Measurements from ENCODE around the gene SLC35E3.

Gene SLC35E3

GRCh38 chr12:68771223-68771925 is 25.4 kb downstream of the SLC35E3 start:
- no peak for DNase-seq

- no peak for DNase-seq
Measured at GRCh38 chr12:68772714-68773113, 26.7 kb downstream of the SLC35E3 start.

DNA sequence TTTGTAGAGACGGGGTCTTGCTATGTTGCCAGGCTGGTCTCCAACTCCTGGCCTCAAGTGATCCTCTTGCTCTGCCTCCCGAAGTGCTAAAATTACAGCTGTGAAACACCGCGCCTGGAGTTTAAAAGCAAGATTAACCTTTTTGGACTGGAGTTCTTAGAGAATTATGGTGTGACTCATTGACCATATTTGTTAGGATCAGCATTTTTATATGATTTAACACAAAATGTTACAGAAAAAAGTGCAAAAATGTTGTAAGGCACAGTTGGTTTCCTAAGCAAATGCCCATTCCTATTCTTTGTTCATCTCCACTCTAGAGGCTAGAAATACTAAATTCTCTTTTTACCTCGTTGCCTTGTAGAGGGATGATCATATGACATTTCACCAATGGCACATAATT is 27.6 kb downstream of the SLC35E3 start:
- no peak for DNase-seq

DNA sequence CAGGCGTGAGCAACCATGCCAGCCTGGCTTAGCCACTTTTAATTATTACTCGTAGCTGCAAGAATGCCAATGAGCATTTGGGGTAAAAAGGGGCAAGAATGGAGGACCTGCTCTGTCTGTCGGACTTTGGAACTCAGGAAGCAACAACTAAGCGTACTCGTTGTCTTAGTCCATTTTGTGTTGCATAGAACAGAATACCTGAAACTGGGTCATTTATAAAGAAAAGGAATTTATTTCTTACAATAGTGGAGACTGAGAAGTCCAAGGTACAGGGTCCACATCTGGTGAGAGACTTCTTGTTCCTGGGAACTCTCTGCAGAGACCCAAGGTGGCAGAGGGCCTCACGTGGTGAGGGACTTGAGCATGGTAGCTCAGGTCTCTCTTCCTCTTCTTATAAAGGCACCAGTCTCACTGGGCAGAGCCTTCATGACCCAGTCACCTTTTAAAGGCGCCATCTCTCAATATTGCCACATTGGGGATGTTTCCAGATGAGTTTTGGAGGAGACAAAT is 29.2 kb downstream of the SLC35E3 start:
- DNase-seq, result no peak

GRCh38 chr12:68776976-68777610 is 31.1 kb downstream of the SLC35E3 start:
- DNase-seq, result no peak

- no peak for DNase-seq
Measured at GRCh38 chr12:68779280-68779679, 33.3 kb downstream of the SLC35E3 start.

- DNase-seq, result no peak
Measured at GRCh38 chr12:68780731-68781130, 34.8 kb downstream of the SLC35E3 start.

- no peak for DNase-seq
Measured at GRCh38 chr12:68781728-68782127, 35.8 kb downstream of the SLC35E3 start.

DNA sequence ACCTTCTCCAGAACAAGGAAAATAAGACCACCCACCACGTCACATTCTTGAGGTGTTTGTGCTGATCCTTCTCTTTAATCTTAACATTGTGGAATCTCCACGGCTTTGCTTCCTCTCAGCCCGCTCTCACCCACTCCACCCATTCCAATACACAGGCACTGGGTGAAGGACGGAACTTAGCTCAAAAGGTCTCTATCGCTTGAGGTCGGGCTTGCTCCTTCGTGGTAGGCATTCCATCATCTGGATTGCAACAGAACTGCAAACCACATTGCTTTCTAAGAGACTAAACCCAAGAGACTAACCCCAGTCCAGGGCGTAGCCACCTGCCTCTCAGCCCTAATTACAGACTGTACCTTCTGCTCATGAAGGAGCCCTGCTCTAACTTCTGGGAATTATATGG is 38.0 kb downstream of the SLC35E3 start:
- no peak for DNase-seq

DNA sequence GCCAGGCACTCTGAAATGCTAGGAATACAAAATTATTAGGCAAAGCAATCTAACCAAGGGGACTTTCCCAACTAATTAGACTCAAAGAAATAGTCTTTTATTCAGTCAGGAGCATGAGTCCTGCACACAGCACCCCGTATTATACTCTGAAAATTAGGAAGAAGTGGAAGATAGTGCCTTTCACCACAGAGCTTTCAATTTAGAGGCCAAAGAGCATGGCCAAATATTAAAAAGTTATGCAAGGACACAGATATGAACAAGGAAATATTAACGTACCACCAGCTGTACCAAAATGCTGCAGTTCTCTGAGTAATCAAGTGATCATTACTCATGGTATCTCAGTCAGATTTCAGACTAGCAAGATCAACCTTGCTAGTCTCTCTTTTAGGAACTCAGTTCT is 39.4 kb downstream of the SLC35E3 start:
- DNase-seq, result no peak

DNA sequence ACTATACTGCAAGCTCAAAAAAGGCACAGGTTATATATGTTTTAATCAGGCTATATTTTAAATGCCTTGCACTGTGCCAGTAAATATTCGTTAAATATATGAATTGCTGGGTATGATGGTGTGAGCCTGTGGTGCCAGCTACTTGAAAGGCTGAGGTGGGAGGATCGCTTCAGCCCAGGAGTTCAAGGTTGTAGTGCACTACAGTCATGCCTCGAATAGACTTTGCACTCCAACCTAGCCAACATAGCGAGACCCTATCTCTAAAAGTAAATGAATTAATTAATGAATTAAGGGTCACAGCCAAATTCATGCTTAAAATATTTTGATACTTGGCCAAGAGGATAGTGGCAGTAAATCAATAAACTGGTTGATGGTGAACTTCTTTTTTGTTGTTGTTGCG is 39.8 kb downstream of the SLC35E3 start:
- DNase-seq, result no peak

GRCh38 chr12:68786929-68787328 is 41.0 kb downstream of the SLC35E3 start:
- DNase-seq, result no peak

- no peak for DNase-seq
Measured at GRCh38 chr12:68788554-68789143, 42.7 kb downstream of the SLC35E3 start.

DNA sequence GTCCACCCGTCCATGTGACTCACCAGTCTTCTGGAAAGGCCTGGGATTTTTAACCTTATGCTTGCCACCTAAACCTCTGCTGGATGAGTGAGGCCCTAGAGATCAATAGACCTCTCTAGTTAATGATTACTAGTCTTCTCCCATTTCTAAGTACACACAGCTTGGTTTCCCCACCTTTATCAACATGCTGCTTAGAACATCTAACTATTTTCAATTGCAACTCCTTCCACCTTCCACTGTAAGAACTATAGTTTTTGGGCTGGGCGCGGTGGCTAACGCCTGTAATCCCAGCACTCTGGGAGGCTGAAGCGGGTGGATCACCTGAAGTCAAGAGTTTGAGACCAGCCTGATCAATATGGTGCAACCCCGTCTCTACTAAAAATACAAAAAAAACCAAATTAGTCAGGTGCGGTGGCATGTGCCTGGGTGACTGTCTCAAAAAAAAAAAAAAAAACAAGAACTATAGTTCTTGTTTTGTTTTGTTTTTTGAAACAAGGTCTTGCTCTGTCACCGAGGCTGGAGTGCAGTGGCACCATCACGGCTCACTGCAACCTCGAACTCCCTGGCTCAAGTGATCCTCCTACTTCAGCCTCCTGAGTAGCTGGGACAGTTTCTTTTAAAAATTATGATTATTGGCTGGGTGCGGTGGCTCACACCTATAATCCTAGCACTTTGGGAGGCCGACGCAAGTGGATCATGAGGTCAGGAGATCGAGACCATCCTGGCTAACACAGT is 43.3 kb downstream of the SLC35E3 start:
- DNase-seq, result no peak

DNA sequence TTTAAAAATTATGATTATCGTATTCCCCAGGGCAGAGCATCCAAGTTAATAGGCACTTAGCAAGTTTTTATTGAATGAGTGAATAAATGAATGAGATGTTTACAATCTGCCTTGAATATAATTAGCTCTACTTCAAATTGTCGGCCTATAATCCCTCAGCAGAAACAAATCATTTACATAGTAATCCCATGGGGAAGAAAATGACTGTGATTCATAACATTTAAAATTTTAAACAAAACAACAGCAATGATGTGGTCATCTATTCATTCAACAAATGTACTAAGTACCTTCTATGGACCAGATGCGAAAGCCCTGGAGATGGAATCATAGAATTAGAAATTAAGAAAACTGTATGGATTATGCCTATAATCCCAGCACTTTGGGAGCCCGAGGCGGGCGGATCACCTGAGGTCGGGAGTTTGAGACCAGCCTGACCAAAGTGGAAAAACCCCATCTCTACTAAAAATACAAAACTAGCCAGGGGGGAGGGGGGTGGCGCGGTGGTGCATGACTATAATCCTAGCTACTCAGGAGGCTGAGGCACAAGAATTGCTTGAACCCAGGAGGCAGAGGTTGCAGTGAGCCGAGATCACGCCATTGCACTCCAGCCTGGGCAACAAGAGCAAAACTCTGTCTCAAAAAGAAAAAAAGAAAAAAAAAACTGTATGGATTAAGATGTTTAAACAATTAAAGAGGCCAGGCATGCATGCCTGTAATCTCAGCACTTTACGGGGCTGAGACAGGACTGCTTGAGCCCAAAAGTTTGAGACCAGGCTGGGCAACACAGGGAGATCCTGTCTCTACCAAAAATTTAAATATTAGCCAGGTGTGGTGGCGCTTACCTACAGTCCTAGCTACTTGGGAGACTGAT is 44.3 kb downstream of the SLC35E3 start:
- DNase-seq, result no peak

DNA sequence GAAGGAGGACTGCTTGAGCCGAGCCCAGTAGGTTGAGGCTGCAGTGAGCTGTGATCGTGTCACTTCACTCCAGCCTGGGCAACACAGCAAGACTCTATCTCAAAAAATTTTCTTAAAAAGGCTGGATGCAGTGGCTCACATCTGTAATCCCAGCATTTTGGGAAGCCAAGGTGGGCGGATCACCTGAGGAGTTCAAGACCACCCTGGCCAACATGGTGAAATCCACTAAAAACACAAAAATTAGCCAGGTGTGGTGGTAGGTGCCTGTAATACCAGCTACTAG is 44.9 kb downstream of the SLC35E3 start:
- no peak for DNase-seq

- no peak for DNase-seq
Measured at GRCh38 chr12:68791897-68792481, 46.0 kb downstream of the SLC35E3 start.

DNA sequence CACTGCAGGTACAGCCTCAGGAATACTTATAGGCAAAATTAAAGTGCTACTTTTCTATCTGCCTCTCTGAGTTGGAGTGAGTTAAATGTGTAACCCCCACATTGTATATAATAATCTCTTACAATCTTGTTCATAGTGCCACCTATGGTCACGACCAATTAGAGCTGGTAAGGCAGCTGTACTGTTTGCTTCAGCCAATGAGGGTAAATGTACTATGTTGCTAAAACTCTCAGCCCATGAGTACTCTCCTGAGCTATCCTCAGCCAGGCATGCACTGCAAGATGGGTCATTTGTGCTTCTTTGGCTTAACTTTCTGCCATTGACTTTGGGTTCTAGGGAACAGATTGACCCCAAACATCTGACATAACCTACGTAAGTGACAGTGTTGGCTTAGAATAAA is 47.0 kb downstream of the SLC35E3 start:
- DNase-seq, result peak; percentile 7

- no peak for DNase-seq
Measured at GRCh38 chr12:68793436-68793835, 47.5 kb downstream of the SLC35E3 start.

- no peak for DNase-seq
Measured at GRCh38 chr12:68793975-68794652, 48.1 kb downstream of the SLC35E3 start.

DNA sequence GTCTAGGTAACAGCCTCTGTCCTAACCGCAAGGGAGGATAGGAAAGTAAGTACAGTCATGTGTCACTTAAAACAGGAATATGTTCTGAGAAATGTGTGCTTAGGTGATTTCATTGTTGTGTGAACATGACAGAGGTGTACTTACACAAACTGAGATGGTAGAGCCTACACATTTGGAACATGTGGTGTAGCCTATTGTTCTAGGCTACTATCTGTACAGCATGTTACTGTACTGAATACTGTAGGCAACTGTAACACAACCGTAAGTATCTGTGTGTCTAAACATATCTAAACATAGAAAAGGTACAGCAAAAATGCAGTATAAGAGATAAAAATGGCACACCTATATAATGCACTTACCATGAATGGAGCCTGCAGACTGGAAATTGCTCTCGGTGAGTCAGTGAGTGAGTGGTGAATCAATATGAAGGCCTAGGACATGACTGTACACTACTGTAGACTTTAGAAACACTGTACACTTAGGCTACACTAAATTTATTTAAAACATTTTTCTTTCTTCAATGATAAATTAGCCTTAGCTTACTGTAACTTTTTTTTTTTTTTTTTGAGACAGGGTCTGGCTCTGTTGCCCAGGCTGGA is 48.8 kb downstream of the SLC35E3 start:
- no peak for DNase-seq
